Body of pancreas (tissue), 4 donors: ENCODE results near the gene CD6.

Experiments
- CTCF ChIP-seq, 7 experiments: fragments of 450-650 bp in 4 of 7; fragments of 200-600 bp in 3 of 7; sonication (generic) in 3 of 7; IDR thresholded peaks; one replicate each; pipeline ENCODE4 v1.5.1; 2016 to 2019; ENCODE audit warnings: antibody characterized with exemption in 7 of 7
- POLR2A ChIP-seq, 3 donors: fragments of 450-650 bp; IDR thresholded peaks; one replicate each; pipeline ENCODE4 v1.6.1; 2016; ENCODE audit warnings: antibody characterized with exemption in 3 of 3, mild to moderate bottlenecking in 2 of 3

GRCh38 chr11:60936467-60937143, 34.9 kb upstream of the CD6 start:
- TF ChIP-seq POLR2A (IDR thresholded peaks at IDR 0.05) (no peak), CTCF (IDR thresholded peaks at IDR 0.05) (no peak)
